Effector memory CD8-positive, alpha-beta T cell (primary cell): ENCODE data around the gene SF3B3.
"Not testable (repeated sequence)": the region's sequence is repeated elsewhere in the genome, so short reads cannot be mapped to it uniquely, and the experiment has no call there.

Source experiments
- ATAC-seq: fragments of 150-1000 bp; cut with Tn5 transposase; replicated peaks from 2 replicates; pipeline ENCODE4 v1.10.0; 2021; ENCODE audit warnings: mild to moderate bottlenecking, moderate library complexity
- DNase-seq, 3 experiments: peaks; one replicate each; pipeline ENCODE4 v3.0.0; 2021
- H3K27ac Mint-ChIP-seq, 2 donors: one replicate each; pipeline ENCODE4 v1.8.0; 2022; ENCODE audit warnings: mild to moderate bottlenecking in 2 of 2, mixed read lengths in 2 of 2, moderate library complexity in 2 of 2
- H3K27me3 Mint-ChIP-seq, 2 donors: one replicate each; pipeline ENCODE4 v1.8.0; 2022; ENCODE audit warnings: mixed read lengths in 2 of 2
- H3K36me3 Mint-ChIP-seq: one replicate; pipeline ENCODE4 v1.8.0; 2022; ENCODE audit warnings: mild to moderate bottlenecking, moderate library complexity, mixed read lengths; ENCODE audit not compliant: insufficient read depth
- H3K4me1 Mint-ChIP-seq, 2 donors: one replicate each; pipeline ENCODE4 v1.8.0; 2022; ENCODE audit warnings: low read depth in 2 of 2, mixed read lengths in 2 of 2
- H3K4me3 Mint-ChIP-seq, 2 donors: one replicate each; pipeline ENCODE4 v1.8.0; 2022; ENCODE audit warnings: mild to moderate bottlenecking in 2 of 2, mixed read lengths in 2 of 2, moderate library complexity in 2 of 2
- H3K9me3 Mint-ChIP-seq, 2 donors: one replicate each; pipeline ENCODE4 v1.8.0; 2022; ENCODE audit warnings: mixed read lengths in 2 of 2

SF3B3 gene

GRCh38 chr16:70576431-70577255 lies 53.0 kb downstream of the SF3B3 start:
- H3K36me3 Mint-ChIP-seq: peaks cover 37% of the 10 kb centered on the region
- DNase-seq (no peak), ATAC-seq (peak; percentile 21)
- peaks cover 0 to 7% of the 10 kb centered on the region in 2 donors for H3K4me1 Mint-ChIP-seq
- no peaks in the 10 kb centered on the region for H3K27me3 Mint-ChIP-seq
- no peak overlapping the region for H3K4me3 Mint-ChIP-seq
- H3K27ac Mint-ChIP-seq: peak overlapping the region; percentile 66 to 73
- no peaks in the 10 kb centered on the region for H3K9me3 Mint-ChIP-seq

- H3K9me3 Mint-ChIP-seq: no peaks in the 10 kb centered on the region
- H3K4me3 Mint-ChIP-seq: no peak overlapping the region
- ATAC-seq (no peak), DNase-seq (no peak)
- H3K27ac Mint-ChIP-seq: peak overlapping the region; percentile 66 to 73
- peaks cover 0 to 7% of the 10 kb centered on the region in 2 donors for H3K4me1 Mint-ChIP-seq
- H3K27me3 Mint-ChIP-seq: no peaks in the 10 kb centered on the region
- H3K36me3 Mint-ChIP-seq: peaks cover 30% of the 10 kb centered on the region
Measured at GRCh38 chr16:70577256-70577698, 53.7 kb downstream of the SF3B3 start.

- Mint-ChIP-seq H3K4me1 (peaks cover 0 to 7% of the 10 kb centered on the region in 2 donors), H3K27ac (no peak overlapping the region), H3K4me3 (no peak overlapping the region), H3K27me3 (no peaks in the 10 kb centered on the region), H3K36me3 (peaks cover 24% of the 10 kb centered on the region), H3K9me3 (no peaks in the 10 kb centered on the region)
- no peak for DNase-seq
- no peak for ATAC-seq
Measured at GRCh38 chr16:70578035-70578434, 54.4 kb downstream of the SF3B3 start.

GRCh38 chr16:70579248-70579647 lies 55.6 kb downstream of the SF3B3 start:
- Mint-ChIP-seq H3K9me3 (no peaks in the 10 kb centered on the region), H3K4me1 (peaks cover 0 to 7% of the 10 kb centered on the region in 2 donors), H3K4me3 (no peak overlapping the region), H3K36me3 (peaks cover 15% of the 10 kb centered on the region), H3K27ac (no peak overlapping the region), H3K27me3 (no peaks in the 10 kb centered on the region)
- DNase-seq (no peak), ATAC-seq (no peak)

- Mint-ChIP-seq H3K4me1 (peaks cover 0 to 7% of the 10 kb centered on the region in 2 donors), H3K4me3 (no peak overlapping the region), H3K27me3 (no peaks in the 10 kb centered on the region), H3K36me3 (peaks cover 10% of the 10 kb centered on the region), H3K9me3 (no peaks in the 10 kb centered on the region), H3K27ac (no peak overlapping the region)
- no peak for DNase-seq
- no peak for ATAC-seq
Measured at GRCh38 chr16:70579648-70580630, 56.3 kb downstream of the SF3B3 start.

- ATAC-seq: no peak
- H3K4me1 Mint-ChIP-seq: no peaks in the 10 kb centered on the region
- no peaks in the 10 kb centered on the region for H3K27me3 Mint-ChIP-seq
- H3K27ac Mint-ChIP-seq: no peak overlapping the region
- no peaks in the 10 kb centered on the region for H3K9me3 Mint-ChIP-seq
- no peak for DNase-seq
- H3K4me3 Mint-ChIP-seq: no peak overlapping the region
- peaks cover 3% of the 10 kb centered on the region for H3K36me3 Mint-ChIP-seq
Measured at GRCh38 chr16:70582280-70582978, 58.8 kb downstream of the SF3B3 start.

- peaks cover 5 to 17% of the 10 kb centered on the region in 2 donors for H3K27me3 Mint-ChIP-seq
- no peaks in the 10 kb centered on the region for H3K36me3 Mint-ChIP-seq
- H3K4me1 Mint-ChIP-seq: peaks cover 0 to 2% of the 10 kb centered on the region in 2 donors
- no peaks in the 10 kb centered on the region for H3K9me3 Mint-ChIP-seq
- no peak for ATAC-seq
- no peak overlapping the region for H3K4me3 Mint-ChIP-seq
- no peak overlapping the region for H3K27ac Mint-ChIP-seq
- DNase-seq: no peak
Measured at GRCh38 chr16:70586731-70587130, 63.1 kb downstream of the SF3B3 start.

GRCh38 chr16:70588565-70588964 lies 64.9 kb downstream of the SF3B3 start:
- no peaks in the 10 kb centered on the region for H3K9me3 Mint-ChIP-seq
- no peak overlapping the region for H3K4me3 Mint-ChIP-seq

GRCh38 chr16:70589416-70589815 lies 65.8 kb downstream of the SF3B3 start:
- H3K4me3 Mint-ChIP-seq, ATAC-seq, DNase-seq, H3K27ac Mint-ChIP-seq, H3K36me3 Mint-ChIP-seq, H3K4me1 Mint-ChIP-seq, H3K9me3 Mint-ChIP-seq: not testable (repeated sequence)
- H3K27me3 Mint-ChIP-seq: peaks cover 5 to 17% of the 10 kb centered on the region in 2 donors

More at GRCh38 chr16:70588565-70588964, 64.9 kb downstream of the SF3B3 start:
- no peak for DNase-seq
- ATAC-seq: no peak
- no peaks in the 10 kb centered on the region for H3K36me3 Mint-ChIP-seq
- H3K4me1 Mint-ChIP-seq: peaks cover 0 to 2% of the 10 kb centered on the region in 2 donors
- no peak overlapping the region for H3K27ac Mint-ChIP-seq
- peaks cover 5 to 17% of the 10 kb centered on the region in 2 donors for H3K27me3 Mint-ChIP-seq

GRCh38 chr16:70589998-70590471 lies 66.4 kb downstream of the SF3B3 start:
- DNase-seq (no peak), ATAC-seq (no peak)
- H3K4me1 Mint-ChIP-seq: peaks cover 0 to 2% of the 10 kb centered on the region in 2 donors
- peaks cover 5 to 17% of the 10 kb centered on the region in 2 donors for H3K27me3 Mint-ChIP-seq
- no peak overlapping the region for H3K27ac Mint-ChIP-seq
- no peaks in the 10 kb centered on the region for H3K9me3 Mint-ChIP-seq
- peaks cover 3% of the 10 kb centered on the region for H3K36me3 Mint-ChIP-seq
- no peak overlapping the region for H3K4me3 Mint-ChIP-seq

GRCh38 chr16:70590722-70591415 lies 67.3 kb downstream of the SF3B3 start:
- no peaks in the 10 kb centered on the region for H3K9me3 Mint-ChIP-seq
- H3K4me1 Mint-ChIP-seq: peaks cover 0 to 2% of the 10 kb centered on the region in 2 donors
- DNase-seq (no peak), ATAC-seq (no peak)
- H3K4me3 Mint-ChIP-seq: no peak overlapping the region
- peaks cover 5 to 17% of the 10 kb centered on the region in 2 donors for H3K27me3 Mint-ChIP-seq
- peaks cover 3% of the 10 kb centered on the region for H3K36me3 Mint-ChIP-seq
- no peak overlapping the region for H3K27ac Mint-ChIP-seq

GRCh38 chr16:70591615-70592014 lies 68.0 kb downstream of the SF3B3 start:
- Mint-ChIP-seq H3K4me1 (peaks cover 0 to 2% of the 10 kb centered on the region in 2 donors), H3K27ac (no peak overlapping the region), H3K9me3 (no peaks in the 10 kb centered on the region), H3K4me3 (no peak overlapping the region), H3K27me3 (peaks cover 5 to 17% of the 10 kb centered on the region in 2 donors), H3K36me3 (peaks cover 3% of the 10 kb centered on the region)
- DNase-seq (no peak), ATAC-seq (no peak)
